PC-3 (cell line): Measurements from ENCODE around the gene TBC1D2B. TPM values are rescaled to one million over a fixed set of nuclear protein-coding genes. Genes with fewer than 3 reads are reported as not detected.

Experiments used
- ATAC-seq: fragments of 200-7000 bp; cut with Tn5 transposase; 2 replicates; pipeline ENCODE4 v1.9.1; 2020; ENCODE audit warnings: mild to moderate bottlenecking, moderate library complexity
- BruUV-seq: library from RNA; stranded (reverse); fragments of 400-500 nt; replicated peaks from 2 replicates; lab custom pipeline; 2021; lab: Mats Ljungman, UMichigan
- CTCF ChIA-PET: fragments of 300-600 bp; sonication (Branson Sonifier 250); formaldehyde crosslinking; loops from one replicate; lab custom pipeline; 2022; ENCODE audit warnings: antibody characterized with exemption; lab: Charles Lee
- POLR2A ChIA-PET: fragments of 300-600 bp; sonication (Branson Sonifier 250); formaldehyde crosslinking; loops from one replicate; lab custom pipeline; 2022; ENCODE audit warnings: antibody characterized with exemption; ENCODE audit not compliant: unreplicated experiment; lab: Charles Lee
- DNase-seq: peaks from one replicate; pipeline ENCODE4 v3.0.0-alpha.2; 2015
- H2AFZ ChIP-seq: fragments of 300-600 bp; sonication (generic); 2 replicates; pipeline ENCODE4 v1.6.0; 2016; ENCODE audit warnings: antibody characterized with exemption, low read length
- H3F3A ChIP-seq: fragments of 300-600 bp; sonication (generic); one replicate; pipeline ENCODE4 v1.6.0; 2017; ENCODE audit warnings: antibody characterized with exemption, low read length, control low read depth, mild to moderate bottlenecking; ENCODE audit not compliant: unreplicated experiment
- H3K27ac ChIP-seq: fragments of 300-600 bp; sonication (generic); 2 replicates; pipeline ENCODE4 v1.5.1; 2016; ENCODE audit warnings: mild to moderate bottlenecking, low read length
- H3K27me3 ChIP-seq: fragments of 300-600 bp; sonication (generic); 2 replicates; pipeline ENCODE4 v1.6.1; 2016; ENCODE audit warnings: low read length, mixed read lengths
- H3K36me3 ChIP-seq: fragments of 300-600 bp; sonication (generic); 2 replicates; pipeline ENCODE4 v1.6.1; 2016; ENCODE audit warnings: low read depth, mixed run types, low read length, mixed read lengths
- H3K4me1 ChIP-seq: fragments of 300-600 bp; sonication (generic); 2 replicates; pipeline ENCODE4 v1.5.1; 2016; ENCODE audit warnings: low read length; ENCODE audit not compliant: insufficient read depth
- H3K4me2 ChIP-seq: fragments of 300-600 bp; sonication (generic); 2 replicates; pipeline ENCODE4 v1.6.0; 2016; ENCODE audit warnings: low read length
- H3K4me3 ChIP-seq: fragments of 300-600 bp; sonication (generic); 2 replicates; pipeline ENCODE4 v1.5.1; 2016; ENCODE audit warnings: mild to moderate bottlenecking, low read length, mixed read lengths
- H3K79me2 ChIP-seq: fragments of 300-600 bp; sonication (generic); 2 replicates; pipeline ENCODE4 v1.6.1; 2017; ENCODE audit warnings: low read length, mixed read lengths
- H3K9ac ChIP-seq: fragments of 300-600 bp; sonication (generic); 2 replicates; pipeline ENCODE4 v1.6.0; 2016; ENCODE audit warnings: mild to moderate bottlenecking, low read length
- H3K9me2 ChIP-seq: fragments of 300-600 bp; sonication (generic); replicated peaks from 2 replicates; pipeline ENCODE4 v1.6.1; 2016; ENCODE audit warnings: mixed run types, low read length, mixed read lengths
- H3K9me3 ChIP-seq: fragments of 300-600 bp; sonication (generic); 2 replicates; pipeline ENCODE4 v1.6.1; 2016; ENCODE audit warnings: low read length, mixed read lengths
- H4K20me1 ChIP-seq: fragments of 300-600 bp; sonication (generic); 2 replicates; pipeline ENCODE4 v1.6.1; 2016; ENCODE audit warnings: low read length, mixed read lengths
- CTCF ChIP-seq: fragments of 300-600 bp; sonication (generic); conservative IDR thresholded peaks from 2 replicates; pipeline ENCODE4 v1.5.1; 2017; ENCODE audit warnings: antibody characterized with exemption, low read depth, mild to moderate bottlenecking, low read length
- EZH2 ChIP-seq: fragments of 300-600 bp; sonication (generic); IDR thresholded peaks from one replicate; pipeline ENCODE4 v1.6.1; 2017; ENCODE audit warnings: antibody characterized with exemption, mild to moderate bottlenecking, low read length; ENCODE audit not compliant: unreplicated experiment
- EZH2phosphoT487 ChIP-seq: fragments of 300-600 bp; sonication (generic); IDR thresholded peaks from 2 replicates; pipeline ENCODE4 v1.6.1; 2018; ENCODE audit warnings: mild to moderate bottlenecking, antibody characterized with exemption, low read length, borderline replicate concordance
- intact Hi-C: fragments of 100-400 bp; cut with micrococcal nuclease; formaldehyde crosslinking; loops from 2 replicates; pipeline ENCODE4 v1.9.0; 2023
- total RNA-seq: library from RNA; depleted of rRNA; stranded (reverse); fragments of >200 nt; gene quantifications from 2 replicates; pipeline ENCODE4 v1.2.3, GENCODE V29; 2014

TBC1D2B gene
- total RNA-seq, 1 experiment from 2014 or later, result 19.0 TPM

GRCh38 chr15:78067328-78068228 lies 9.9 kb downstream of the TBC1D2B start:
- Histone ChIP-seq H4K20me1 (no peaks in the 10 kb centered on the region), H2AFZ (no peak overlapping the region), H3K27me3 (no peaks in the 10 kb centered on the region), H3K9me2 (no peaks in the 10 kb centered on the region), H3K79me2 (peaks cover 97% of the 10 kb centered on the region), H3K4me3 (no peak overlapping the region), H3K9me3 (no peaks in the 10 kb centered on the region), H3K27ac (no peak overlapping the region), H3K36me3 (no peaks in the 10 kb centered on the region), H3K4me2 (peak overlapping the region; percentile 15; the same call in 1 of the 2 replicates), H3K4me1 (peaks cover 36% of the 10 kb centered on the region), H3F3A (no peaks in the 10 kb centered on the region), H3K9ac (no peak overlapping the region)
- intact Hi-C loops, result no loop called here
- ChIA-PET CTCF (no interaction called here), POLR2A (no interaction called here)
- TF ChIP-seq EZH2 (no peak), EZH2phosphoT487 (no peak), CTCF (no peak)
- DNase-seq, result peak; percentile 44
- BruUV-seq, result no TSS peak
- ATAC-seq, result peak; percentile 53

- no peak overlapping the region for H3K4me3 ChIP-seq
- H3K4me2 ChIP-seq, result no peak overlapping the region
- no peak overlapping the region for H2AFZ ChIP-seq
- H3K27ac ChIP-seq, result no peak overlapping the region
- H3K9me3 ChIP-seq, result no peaks in the 10 kb centered on the region
- H3F3A ChIP-seq, result no peaks in the 10 kb centered on the region
- intact Hi-C loops, result no loop called here
- ChIA-PET POLR2A (no interaction called here), CTCF (no interaction called here)
- no peak for TF ChIP-seq CTCF
- no peak for TF ChIP-seq EZH2
- no peak for TF ChIP-seq EZH2phosphoT487
- H3K79me2 ChIP-seq, result peaks cover 93% of the 10 kb centered on the region
- no peak for ATAC-seq
- H3K4me1 ChIP-seq, result peaks cover 36% of the 10 kb centered on the region
- no peak overlapping the region for H3K9ac ChIP-seq
- H3K36me3 ChIP-seq, result no peaks in the 10 kb centered on the region
- no peak for DNase-seq
- H4K20me1 ChIP-seq, result no peaks in the 10 kb centered on the region
- H3K9me2 ChIP-seq, result no peaks in the 10 kb centered on the region
- no peaks in the 10 kb centered on the region for H3K27me3 ChIP-seq
- BruUV-seq, result no TSS peak
Measured at GRCh38 chr15:78065973-78066946, 11.3 kb downstream of the TBC1D2B start.
